GM21381 (cell line): ENCODE data around the gene SPSB1.

Experiments
- ATAC-seq: cut with Tn5 transposase; IDR thresholded peaks from one replicate; pipeline ENCODE4 v1.9.1; 2021; ENCODE audit warnings: mild to moderate bottlenecking, moderate library complexity; ENCODE audit not compliant: unreplicated experiment

SPSB1 gene

DNA sequence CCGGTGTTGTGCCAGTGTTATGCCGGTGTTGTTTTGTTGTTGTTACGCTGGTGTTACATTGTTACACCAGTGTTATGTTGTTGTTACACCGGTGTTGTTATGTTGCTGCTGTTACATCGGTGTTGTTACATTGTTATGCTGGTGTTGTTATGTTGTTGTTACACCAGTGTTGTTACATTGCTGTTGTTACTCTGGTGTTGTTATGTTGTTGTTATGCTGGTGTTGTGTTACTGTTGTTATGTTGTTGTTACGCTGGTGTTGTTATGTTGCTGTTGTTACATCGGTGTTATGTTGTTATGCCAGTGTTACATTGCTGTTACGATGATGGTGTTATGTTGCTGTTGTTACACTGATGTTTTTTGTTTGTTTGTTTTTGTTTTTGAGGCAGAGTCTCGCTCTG is 34.1 kb upstream of the SPSB1 start:
- ATAC-seq: no peak

DNA sequence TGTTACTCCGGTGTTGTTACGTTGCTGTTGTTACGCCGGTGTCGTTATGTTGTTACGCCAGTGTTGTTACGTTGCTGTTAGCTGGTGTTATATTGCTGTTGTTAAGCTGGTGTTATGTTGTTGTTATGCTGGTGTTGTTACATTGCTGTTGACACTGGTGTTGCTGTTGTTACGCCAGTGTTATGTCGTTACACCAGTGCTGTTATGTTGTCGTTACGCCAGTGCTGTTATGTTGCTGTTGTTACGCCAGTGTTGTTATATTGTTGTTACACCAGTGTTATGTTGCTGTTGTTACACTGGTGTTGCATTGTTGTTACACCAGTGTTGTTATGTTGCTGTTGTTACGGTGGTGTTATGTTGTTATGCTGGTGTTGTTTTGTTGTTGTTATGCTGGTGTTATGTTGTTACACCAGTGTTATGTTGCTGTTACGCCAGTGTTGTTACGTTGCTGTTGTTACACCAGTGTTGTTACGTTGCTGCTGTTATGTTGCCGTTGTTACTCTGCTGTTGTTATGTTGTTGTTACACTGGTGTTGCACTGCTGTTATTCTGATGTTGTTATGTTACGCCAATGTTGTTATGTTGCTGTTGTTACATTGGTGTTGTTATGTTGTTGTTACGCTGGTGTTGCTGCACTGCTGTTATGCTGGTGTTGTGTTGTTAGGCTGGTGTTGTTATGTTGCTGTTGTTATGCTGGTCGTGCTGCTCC is 32.5 kb upstream of the SPSB1 start:
- ATAC-seq: no peak

- ATAC-seq: no peak
Observed at GRCh38 chr1:9261496-9261895, 31.2 kb upstream of the SPSB1 start.

GRCh38 chr1:9262096-9262986 is 30.4 kb upstream of the SPSB1 start:
- no peak for ATAC-seq

DNA sequence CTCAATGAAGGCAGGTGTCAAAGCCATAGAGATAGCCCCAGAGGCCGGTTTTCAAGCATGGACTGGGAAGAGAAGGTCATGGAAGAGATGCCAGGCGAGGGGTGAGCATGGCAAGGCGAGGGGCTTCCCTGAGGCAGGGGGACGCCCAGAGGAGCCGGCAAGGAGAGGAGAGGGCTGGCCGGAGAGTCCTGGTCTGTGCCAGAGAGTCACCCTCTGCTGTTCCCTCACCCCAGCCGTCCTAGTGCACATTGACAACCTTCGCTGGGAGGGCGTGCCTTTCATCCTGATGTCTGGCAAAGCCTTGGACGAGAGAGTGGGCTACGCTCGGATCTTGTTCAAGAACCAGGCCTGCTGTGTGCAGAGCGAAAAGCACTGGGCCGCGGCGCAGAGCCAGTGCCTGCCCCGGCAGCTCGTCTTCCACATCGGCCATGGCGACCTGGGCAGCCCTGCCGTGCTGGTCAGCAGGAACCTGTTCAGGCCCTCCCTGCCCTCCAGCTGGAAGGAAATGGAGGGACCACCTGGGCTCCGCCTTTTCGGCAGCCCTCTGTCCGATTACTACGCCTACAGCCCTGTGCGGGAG is 29.3 kb upstream of the SPSB1 start:
- no peak for ATAC-seq

DNA sequence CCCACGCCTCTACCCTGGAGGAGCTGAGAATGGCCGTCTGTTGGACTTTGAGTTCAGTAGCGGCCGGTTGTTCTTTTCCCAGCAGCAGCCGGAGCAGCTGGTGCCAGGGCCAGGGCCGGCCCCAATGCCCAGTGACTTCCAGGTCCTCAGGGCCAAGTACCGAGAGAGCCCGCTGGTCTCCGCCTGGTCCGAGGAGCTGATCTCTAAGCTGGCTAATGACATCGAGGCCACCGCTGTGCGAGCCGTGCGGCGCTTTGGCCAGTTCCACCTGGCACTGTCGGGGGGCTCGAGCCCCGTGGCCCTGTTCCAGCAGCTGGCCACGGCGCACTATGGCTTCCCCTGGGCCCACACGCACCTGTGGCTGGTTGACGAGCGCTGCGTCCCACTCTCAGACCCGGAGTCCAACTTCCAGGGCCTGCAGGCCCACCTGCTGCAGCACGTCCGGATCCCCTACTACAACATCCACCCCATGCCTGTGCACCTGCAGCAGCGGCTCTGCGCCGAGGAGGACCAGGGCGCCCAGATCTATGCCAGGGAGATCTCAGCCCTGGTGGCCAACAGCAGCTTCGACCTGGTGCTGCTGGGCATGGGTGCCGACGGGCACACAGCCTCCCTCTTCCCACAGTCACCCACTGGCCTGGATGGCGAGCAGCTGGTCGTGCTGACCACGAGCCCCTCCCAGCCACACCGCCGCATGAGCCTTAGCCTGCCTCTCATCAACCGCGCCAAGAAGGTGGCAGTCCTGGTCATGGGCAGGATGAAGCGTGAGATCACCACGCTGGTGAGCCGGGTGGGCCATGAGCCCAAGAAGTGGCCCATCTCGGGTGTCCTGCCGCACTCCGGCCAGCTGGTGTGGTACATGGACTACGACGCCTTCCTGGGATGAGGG is 28.5 kb upstream of the SPSB1 start:
- ATAC-seq: no peak

DNA sequence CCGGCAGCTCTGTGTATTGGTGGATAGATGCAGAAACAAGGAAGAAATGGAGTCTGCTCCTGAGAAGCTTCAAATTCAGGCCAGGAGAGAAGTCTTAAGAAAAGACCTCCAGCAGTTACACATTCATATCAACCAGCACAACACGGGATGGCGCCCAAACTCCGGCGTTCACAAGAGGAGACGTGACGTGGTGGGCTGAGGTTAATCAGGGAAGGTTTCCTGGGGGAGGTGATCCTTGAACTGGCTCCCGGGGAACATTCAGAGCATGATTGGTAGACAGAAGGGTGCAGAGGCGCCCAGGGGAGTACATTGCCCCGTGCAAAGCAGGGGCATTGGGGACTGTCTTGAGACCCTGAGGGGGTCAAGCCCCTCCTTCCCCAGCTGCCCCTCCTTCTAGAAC is 27.7 kb upstream of the SPSB1 start:
- no peak for ATAC-seq

- ATAC-seq: no peak
Observed at GRCh38 chr1:9265968-9266367, 26.7 kb upstream of the SPSB1 start.

- no peak for ATAC-seq
Observed at GRCh38 chr1:9267352-9267686, 25.4 kb upstream of the SPSB1 start.

DNA sequence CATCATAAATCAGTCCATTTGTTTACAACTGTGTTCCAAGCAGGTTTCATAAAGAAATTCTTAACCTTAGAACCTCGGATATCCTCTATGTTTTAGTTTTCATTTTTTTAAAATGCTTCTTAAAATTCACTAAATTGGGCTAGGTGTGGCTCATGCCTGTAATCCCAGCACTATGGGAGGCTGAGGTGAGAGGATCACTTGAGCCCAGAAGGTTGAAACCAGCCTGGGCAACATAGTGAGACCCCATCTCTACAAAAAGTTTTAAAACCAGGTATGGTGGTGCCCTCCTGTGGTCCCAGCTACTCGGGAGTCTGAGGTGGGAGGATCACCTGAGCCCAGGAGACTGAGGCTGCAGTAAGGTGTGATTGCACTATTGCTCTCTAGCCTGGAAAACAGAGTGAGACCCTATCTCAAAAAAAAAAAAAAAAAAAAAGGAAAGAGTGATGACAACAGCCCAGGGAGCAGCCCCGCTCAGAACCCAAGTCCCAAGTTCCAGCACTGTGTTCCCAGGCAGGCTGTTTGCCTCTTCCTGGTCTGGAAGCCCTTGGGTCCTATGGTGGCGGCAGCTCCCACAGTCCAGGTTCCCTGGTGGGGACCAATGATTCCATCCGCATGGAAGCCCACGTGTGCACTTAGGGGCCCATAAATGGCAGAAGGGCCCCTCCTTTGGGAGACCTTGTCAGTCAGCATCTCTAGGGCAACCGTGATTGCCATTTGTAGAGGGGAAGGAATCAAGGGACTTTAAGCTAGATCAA is 24.7 kb upstream of the SPSB1 start:
- ATAC-seq: no peak

DNA sequence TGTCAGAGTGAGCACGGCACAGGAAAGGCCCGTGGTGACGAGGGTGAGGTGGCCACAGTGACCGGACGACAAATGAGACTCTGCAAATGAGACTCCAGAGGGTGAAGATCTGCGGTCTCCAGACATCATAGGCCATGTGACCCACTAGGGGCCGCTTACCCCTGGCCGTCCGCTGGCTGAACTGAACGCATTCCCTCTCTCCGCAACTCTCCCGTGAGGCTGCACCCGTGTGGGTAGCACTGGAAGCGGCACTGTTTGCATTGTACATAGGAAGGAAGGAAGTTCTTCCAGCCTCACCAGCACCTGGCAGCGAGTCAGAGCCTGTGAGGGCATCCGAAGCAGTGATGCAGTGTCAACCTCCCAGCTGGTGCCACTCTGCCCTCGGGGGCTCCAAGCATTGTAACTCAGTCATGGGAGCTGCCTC is 23.6 kb upstream of the SPSB1 start:
- ATAC-seq: no peak

- no peak for ATAC-seq
Observed at GRCh38 chr1:9269721-9270120, 23.0 kb upstream of the SPSB1 start.

GRCh38 chr1:9270290-9270883 is 22.3 kb upstream of the SPSB1 start:
- ATAC-seq: no peak

DNA sequence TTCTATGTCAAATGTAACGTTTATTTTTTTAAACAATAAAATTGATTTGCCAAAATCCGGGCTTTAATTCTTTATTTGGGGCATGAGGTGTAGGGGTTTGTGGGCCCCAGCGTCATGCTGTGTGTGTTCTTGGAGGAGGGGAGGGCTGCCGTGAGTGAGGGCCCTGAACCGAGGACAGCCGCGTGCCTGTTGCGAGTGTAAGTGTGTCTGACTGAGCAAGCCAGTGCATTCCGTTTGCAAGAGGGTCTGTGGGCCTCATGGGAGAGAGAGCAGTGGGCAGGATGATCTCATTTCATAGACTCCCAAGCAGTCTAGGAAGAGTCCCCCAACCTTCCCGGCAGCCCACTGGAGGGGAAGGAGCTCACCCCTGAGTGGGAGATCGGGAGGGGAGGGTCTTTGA is 21.4 kb upstream of the SPSB1 start:
- ATAC-seq: no peak

DNA sequence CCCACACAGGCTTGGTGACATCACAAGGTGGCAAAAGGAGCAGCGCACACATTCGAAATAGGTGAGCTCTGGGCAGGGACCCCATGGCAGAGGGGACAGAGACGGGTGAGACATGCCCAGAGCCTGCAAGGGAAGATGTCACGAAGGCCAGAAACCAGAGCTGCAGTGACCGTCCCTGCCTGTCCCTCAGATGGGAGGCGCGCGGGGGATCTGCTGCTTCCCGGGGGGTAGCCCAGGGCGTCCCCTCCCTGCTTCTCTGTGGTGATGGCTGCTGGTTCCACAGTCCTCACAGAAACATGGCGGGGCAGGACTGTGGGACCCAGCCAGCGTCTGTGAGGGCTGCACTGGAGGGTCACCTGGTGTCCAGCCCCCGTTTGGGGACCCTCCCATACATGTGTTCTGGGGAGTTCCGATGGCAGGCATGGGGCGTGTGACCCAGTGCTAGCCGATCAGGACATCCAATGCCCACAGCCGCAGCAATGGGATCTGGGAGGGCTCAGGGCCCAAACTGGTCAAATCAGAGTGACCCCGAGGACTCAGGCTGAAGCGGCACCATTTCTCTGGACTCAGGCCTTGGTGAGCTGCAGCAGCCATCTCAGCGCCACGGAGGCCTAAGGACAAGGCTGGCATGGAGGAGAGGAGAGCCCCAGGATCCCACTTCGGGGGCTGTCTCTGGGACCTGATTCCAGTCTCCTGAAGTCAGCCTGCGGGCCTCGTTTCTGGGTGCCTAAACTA is 20.7 kb upstream of the SPSB1 start:
- no peak for ATAC-seq

DNA sequence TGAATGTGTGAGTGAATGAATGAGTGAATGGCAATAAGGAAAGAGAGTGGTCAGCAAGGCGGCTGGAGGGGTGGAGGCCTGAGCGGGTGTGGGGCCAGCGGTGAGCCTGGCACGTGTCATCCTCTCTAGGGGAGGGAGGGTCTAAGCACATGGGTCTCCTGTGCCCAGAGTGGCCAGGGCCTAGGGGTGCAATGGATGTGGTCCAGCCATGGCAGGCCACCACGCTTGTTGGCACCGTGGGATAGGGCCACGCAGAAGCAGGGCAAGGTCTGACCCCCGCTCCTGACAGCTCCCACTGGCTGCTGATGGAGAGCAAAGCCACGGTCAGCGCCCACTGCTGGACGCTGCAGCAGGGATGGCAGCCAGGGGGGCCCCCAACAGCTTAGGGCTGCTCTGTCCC is 19.5 kb upstream of the SPSB1 start:
- no peak for ATAC-seq

GRCh38 chr1:9275161-9275560 is 17.5 kb upstream of the SPSB1 start:
- ATAC-seq: no peak

DNA sequence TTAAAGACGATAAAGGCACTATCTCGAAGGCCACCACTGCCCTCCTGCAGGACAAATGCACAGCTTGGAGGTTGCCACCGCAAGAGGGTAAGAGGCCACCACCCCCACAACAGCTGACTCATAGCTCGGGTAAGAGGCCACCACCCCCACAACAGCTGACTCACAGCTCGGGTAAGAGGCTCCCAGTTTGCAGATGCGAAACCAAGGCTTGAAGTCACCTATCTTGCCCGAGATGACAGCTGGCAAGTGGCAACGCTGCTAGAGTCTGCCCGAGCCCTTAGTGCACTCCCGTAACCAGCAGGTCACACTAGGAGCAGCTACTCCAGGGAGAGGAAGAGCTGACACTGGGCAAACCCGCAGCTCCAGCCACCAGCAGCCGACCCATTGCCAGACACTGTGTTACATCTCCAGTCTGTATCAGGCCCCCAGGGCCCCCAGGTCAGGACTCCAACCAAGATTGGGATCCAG is 17.1 kb upstream of the SPSB1 start:
- ATAC-seq: peak; percentile 88

DNA sequence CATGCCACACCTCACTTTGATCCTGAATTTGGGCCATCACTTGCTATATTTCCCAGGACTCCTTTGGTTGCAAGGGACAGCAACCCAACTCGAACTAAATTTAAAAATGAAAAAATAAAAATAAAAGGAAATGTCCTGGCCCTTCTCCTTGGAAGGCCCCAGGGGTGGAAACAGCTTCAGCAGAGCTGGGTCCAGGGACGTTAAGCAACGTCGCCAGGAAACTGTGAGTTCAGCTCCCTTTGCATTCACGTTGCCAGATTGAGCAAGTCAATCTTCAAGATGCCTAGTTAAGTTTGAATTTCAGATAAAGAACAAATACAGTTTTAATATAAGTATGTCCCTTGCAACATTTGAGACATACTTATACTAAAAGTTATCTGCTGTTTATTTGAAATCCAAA is 14.6 kb upstream of the SPSB1 start:
- ATAC-seq: no peak
